HFF-Myc (cell line): ENCODE results near the gene AFDN.

Experiments
- DNase-seq: peaks from one replicate; pipeline ENCODE4 v3.0.0-alpha.2; 2011; ENCODE audit warnings: low read depth; ENCODE audit errors: extremely low read depth
- H3K4me3 ChIP-seq: replicated peaks from 2 replicates; pipeline ENCODE4 v1.5.1; 2011; ENCODE audit warnings: low read depth, mild to moderate bottlenecking, control low read depth, low read length
- TF ChIP-seq, protein P1 (sequence below): IDR thresholded peaks from 2 replicates; pipeline ENCODE4 v1.5.1; 2012; ENCODE audit warnings: mild to moderate bottlenecking, low read depth, low read length, control low read depth; ENCODE audit errors: missing control alignments

The AFDN gene

DNA sequence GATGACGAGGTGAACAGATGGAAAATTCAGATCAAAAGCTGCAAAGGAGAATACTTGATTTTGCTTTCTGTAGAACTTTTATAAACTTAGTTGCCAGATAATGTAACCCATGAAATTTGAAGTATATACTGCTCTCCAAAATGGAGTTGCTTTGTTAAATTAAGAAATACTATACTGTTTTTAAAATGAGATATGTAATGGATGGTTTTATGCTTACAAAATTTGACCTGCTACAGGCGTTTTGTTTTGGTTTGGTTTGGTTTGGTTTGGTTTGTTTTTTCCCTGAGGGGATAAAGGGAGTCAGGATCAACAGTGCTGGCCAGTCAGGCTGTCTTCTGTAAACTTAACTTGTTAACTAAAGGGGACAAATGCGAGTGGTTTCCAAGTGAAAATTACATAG lies 115.1 kb downstream of the AFDN start:
- no peak overlapping the region for H3K4me3 ChIP-seq
- TF ChIP-seq, protein P1, sequence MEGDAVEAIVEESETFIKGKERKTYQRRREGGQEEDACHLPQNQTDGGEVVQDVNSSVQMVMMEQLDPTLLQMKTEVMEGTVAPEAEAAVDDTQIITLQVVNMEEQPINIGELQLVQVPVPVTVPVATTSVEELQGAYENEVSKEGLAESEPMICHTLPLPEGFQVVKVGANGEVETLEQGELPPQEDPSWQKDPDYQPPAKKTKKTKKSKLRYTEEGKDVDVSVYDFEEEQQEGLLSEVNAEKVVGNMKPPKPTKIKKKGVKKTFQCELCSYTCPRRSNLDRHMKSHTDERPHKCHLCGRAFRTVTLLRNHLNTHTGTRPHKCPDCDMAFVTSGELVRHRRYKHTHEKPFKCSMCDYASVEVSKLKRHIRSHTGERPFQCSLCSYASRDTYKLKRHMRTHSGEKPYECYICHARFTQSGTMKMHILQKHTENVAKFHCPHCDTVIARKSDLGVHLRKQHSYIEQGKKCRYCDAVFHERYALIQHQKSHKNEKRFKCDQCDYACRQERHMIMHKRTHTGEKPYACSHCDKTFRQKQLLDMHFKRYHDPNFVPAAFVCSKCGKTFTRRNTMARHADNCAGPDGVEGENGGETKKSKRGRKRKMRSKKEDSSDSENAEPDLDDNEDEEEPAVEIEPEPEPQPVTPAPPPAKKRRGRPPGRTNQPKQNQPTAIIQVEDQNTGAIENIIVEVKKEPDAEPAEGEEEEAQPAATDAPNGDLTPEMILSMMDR: no peak
- DNase-seq: no peak

DNA sequence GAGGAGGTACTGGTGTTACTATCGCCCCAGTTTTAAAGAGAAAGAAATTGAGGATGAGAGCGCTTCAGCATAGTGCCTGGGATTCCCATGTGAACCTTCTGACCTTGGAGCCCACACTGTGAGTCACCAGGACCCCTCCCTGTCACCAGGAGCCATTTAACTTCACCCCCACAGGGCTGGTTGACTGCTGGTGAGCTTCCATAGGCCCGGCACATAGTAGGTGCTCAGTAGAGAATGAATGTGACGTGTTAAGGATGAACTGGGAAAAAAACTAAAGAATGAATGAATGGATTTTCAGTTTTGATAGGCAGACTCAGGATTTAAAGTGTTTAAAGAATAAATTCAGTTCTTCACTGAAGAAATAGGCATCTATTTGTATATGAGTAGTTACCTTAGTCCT lies 117.4 kb downstream of the AFDN start:
- TF ChIP-seq, protein P1: no peak
- H3K4me3 ChIP-seq: no peak overlapping the region
- no peak for DNase-seq

DNA sequence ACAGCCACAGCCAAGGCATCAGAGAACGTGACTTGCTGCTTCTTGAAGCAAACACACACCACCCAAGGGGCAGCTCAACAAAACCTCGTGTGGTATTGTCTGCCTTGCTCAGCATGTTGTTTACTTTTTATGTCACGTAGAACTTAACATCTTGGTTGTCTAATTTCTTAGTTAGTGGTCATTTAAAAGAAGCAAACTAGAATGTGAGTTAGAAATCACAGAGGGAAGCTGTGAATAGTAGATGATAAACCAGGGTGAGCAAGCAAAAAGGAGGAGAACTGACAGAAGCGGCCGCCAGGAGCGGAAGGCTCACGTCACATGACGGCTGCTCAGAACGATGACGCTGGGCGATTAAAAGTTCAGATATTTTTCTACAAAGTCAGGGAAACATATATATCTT lies 119.3 kb downstream of the AFDN start:
- no peak overlapping the region for H3K4me3 ChIP-seq
- TF ChIP-seq, protein P1: no peak
- DNase-seq: no peak

DNA sequence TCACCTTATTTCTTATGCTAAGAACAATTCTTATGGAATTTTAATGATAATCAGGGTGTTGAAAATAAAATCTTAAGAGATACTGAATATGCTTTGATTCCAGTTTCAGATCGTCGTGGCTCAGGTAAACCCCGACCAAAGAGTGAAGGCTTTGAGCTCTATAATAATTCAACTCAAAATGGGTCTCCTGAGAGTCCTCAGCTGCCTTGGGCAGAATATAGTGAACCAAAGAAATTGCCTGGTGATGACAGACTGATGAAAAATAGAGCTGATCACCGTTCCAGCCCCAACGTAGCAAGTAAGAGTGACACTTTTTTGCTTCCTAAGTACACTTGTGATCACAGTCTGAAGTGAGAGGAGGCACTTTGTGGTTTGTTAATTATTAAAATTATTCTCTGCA lies 119.9 kb downstream of the AFDN start:
- no peak overlapping the region for H3K4me3 ChIP-seq
- no peak for DNase-seq
- TF ChIP-seq, protein P1: no peak

DNA sequence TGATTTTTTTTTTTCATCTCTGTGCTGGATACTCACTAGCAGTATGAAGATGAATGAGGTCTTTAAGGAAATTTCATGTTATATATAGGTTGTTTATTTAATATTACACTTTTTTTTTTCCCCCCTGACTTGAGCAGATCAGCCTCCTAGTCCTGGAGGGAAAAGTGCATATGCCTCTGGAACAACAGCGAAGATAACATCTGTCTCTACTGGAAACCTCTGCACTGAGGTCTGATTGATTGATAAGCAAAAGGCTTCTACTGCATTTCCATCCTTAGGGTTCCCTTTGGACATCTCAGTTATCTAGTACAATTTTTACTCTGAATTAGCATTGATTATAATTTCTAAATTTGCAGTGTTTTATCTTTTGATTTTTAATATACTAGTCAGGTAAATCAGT lies 121.0 kb downstream of the AFDN start:
- no peak for DNase-seq
- no peak overlapping the region for H3K4me3 ChIP-seq
- TF ChIP-seq, protein P1: no peak

DNA sequence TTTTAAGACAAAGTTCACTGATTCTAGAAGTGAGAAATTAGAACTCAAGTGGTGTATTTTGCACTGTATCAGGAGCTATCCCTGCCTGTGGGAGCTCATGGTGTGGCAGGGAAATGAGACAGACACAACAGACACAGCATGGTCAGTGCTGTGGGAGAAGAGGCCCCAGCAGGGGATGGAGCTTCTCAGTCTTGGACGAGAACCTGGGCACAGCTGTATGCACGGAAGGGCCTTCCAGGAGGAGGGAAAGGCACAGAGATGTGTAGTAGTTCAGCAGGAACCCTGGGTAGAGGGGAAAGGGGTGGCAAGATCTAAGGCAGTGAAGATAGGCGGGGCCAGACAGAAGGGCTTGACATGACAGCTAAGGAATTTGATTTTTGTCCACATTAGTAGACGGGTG lies 122.0 kb downstream of the AFDN start:
- no peak for DNase-seq
- TF ChIP-seq, protein P1: no peak
- H3K4me3 ChIP-seq: no peak overlapping the region

DNA sequence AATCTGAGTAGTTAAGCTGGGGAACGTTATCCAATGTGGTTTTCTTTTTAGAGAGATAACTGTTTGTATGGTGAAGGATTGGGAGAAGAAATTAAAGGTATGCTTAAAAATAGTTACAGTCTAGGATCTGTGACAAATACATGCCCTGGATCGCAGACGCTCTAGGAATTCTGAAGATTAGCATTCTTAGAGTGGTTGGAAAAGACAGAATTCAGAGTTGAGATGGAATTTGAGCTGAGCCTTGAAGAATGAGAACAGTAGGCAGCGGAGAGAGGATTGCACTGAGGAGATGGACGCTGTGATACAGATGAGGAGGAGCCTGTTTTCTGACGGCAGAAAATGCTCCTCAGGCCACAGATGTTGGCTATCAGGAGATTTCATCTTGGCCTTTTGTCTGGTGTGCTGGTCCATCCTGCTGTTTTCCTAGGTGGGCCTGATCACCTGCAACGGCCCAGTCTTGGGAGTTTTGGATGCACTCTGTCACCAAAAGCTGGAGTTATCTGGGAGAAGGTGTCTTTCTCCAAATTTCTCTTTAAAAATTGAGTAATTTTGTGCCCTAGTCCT lies 122.5 kb downstream of the AFDN start:
- no peak overlapping the region for H3K4me3 ChIP-seq
- DNase-seq: no peak
- TF ChIP-seq, protein P1: no peak
